Fibroblast of upper back skin (primary cell): ENCODE results near the gene THAP11.
"Not testable (repeated sequence)": the region's sequence is repeated elsewhere in the genome, so short reads cannot be mapped to it uniquely, and the experiment has no call there.

Experiments used
- DNase-seq: peaks from one replicate; pipeline ENCODE4 v3.0.0-alpha.2; 2013

Gene THAP11

DNA sequence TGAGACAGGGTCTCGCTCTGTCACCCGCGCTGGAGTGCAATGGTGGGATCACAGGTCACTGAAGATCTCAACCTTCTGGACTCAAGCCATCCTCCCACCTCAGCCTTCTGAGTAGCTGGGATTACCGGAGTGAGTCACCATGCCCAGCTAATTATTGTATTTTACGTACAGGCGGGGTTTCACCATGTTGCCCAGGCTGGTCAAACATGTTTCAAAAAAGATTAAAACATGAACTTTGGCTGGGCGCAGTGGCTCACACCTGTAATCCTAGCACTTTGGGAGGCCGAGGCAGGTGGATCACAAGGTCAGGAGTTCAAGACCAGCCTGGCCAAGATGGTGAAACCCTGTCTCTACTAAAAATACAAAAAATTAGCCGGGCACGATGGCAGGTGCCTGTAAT is 4.9 kb upstream of the THAP11 start:
- not testable (repeated sequence) for DNase-seq

DNA sequence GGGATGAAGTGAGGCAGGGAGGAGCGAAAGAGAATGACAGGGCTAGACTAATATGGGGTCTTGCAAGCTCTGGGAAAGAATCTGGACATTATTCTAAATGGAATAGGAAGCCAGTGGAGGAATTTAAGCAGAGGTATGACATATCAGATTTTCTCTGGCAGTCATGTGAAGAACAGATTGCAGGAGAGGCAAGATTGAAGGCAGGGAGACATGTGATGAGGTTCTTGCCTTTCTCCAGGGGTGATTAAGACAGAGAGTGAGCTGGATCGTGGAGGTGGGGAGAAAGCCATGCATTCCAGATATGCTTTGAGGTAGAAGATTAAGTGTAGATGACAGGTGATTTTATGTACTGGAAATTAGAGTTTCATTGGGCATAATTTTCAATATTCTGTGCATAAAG is 4.3 kb upstream of the THAP11 start:
- no peak for DNase-seq

DNA sequence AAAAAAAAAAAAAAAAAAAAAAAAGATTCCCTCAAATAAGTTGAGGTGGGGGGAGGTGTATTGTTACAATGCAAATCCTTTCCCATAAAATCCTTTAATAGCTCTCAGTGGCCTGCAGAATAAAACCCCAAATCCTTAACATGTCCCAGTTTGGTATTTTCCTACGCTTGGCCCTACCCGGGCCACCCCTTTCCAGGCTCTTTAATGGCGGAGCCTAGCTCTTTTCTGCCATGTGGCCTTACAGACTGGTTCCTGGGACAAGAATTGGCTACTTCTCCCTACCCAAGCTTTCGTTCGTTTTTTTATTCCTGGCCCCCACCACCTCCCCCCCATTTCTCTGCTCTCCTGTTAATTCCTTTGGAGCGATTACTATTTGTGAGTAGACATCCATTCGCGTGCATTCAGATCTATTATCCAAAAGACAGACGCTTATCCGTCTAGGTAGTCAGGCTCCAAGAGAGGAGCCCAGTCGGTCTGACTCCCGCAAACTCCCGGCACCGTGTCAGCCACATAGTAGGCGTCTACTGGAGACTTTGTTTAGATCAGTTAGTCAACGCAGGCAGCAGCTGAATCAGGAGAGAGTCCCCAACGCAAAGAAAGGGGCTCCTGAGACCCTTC is 813 bp upstream of the THAP11 start:
- no peak for DNase-seq

DNA sequence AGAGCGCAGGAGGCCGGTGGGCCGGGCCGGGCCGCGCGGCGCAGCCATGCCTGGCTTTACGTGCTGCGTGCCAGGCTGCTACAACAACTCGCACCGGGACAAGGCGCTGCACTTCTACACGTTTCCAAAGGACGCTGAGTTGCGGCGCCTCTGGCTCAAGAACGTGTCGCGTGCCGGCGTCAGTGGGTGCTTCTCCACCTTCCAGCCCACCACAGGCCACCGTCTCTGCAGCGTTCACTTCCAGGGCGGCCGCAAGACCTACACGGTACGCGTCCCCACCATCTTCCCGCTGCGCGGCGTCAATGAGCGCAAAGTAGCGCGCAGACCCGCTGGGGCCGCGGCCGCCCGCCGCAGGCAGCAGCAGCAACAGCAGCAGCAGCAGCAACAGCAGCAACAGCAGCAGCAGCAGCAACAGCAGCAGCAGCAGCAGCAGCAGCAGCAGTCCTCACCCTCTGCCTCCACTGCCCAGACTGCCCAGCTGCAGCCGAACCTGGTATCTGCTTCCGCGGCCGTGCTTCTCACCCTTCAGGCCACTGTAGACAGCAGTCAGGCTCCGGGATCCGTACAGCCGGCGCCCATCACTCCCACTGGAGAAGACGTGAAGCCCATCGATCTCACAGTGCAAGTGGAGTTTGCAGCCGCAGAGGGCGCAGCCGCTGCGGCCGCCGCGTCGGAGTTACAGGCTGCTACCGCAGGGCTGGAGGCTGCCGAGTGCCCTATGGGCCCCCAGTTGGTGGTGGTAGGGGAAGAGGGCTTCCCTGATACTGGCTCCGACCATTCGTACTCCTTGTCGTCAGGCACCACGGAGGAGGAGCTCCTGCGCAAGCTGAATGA is 606 bp downstream of the THAP11 start:
- peak; percentile 40 for DNase-seq

DNA sequence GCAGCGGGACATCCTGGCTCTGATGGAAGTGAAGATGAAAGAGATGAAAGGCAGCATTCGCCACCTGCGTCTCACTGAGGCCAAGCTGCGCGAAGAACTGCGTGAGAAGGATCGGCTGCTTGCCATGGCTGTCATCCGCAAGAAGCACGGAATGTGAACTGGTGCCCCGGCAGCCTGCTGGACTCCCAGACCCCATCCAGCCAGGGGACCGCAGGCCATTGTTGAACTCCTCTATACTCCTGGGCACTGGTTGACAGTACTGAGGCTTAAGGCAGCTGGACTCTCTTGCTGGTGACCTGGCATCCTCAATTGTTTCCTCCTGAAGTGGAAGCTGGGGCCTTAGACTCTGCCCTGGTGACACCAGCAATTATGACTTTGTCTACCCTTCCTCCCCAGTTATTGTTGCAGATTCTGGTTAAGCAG is 1.2 kb downstream of the THAP11 start:
- DNase-seq: no peak

DNA sequence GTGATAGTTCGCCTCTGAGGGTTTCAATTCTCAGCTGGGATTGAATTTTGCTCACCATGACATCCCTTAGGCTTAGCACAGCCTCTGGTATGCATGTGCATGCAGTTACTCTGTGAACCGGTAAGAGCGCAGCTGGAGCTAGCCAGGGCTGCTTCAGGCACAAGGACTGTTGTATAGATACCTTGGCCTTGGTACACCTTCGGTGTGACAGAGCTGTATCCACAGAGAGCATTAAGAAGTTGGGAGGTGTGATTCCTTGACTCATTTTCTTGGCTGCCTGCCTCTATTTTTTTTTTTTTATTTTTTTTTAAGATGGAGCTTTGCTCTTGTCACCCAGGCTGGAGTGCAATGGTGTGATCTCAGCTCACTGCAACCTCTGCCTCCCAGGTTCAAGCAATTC is 2.4 kb downstream of the THAP11 start:
- DNase-seq: peak; percentile 29

DNA sequence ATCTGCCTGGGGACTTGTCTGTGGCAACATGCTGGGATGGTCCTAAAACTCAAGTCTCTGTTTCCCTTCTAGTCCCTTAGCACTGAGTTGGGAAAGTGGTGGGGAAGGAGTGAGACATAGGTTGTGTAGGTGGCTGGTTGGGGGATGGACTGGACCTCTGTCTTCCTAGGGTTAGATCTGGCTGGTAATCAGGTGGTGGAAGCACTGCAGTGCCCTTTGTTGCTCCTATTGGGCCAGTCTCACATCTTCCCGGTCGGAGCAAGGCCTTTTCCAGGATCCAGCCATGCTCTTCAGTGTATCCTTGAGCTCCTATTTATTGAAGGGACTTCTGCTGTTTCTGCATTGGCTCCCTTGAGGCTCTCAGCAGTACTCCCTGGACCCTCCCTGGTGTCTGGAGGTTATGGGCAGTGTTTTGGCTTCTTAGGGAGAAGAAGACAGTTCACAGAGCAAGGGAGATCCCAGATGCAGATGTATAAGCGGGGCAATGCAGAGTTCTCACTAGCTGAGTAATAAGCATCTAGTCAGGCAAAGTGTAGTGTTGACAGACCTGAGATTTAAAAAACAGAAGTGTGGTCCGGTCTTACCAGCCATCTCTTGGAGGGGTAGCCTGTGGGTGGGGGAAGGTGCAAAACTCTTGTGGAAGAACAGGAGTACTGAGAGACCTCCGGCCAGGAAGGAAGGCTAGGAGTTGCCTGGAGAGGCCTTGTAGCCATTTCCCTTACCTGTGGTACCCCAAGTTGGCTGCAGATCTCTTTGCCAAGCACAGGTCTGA is 3.4 kb downstream of the THAP11 start:
- DNase-seq: no peak

DNA sequence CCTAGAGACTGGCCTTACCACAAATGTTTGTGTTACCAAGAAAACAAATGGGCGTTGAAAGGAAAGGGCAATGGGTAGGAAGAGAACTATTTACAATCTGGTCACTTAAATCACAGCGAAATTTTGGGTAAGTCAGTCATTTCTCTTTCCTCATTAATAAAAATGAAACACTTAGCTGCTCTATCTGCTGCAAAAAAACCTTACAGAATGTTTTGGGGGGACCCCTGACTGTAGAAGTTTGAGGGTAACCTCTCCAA is 3.9 kb downstream of the THAP11 start:
- DNase-seq: no peak

DNA sequence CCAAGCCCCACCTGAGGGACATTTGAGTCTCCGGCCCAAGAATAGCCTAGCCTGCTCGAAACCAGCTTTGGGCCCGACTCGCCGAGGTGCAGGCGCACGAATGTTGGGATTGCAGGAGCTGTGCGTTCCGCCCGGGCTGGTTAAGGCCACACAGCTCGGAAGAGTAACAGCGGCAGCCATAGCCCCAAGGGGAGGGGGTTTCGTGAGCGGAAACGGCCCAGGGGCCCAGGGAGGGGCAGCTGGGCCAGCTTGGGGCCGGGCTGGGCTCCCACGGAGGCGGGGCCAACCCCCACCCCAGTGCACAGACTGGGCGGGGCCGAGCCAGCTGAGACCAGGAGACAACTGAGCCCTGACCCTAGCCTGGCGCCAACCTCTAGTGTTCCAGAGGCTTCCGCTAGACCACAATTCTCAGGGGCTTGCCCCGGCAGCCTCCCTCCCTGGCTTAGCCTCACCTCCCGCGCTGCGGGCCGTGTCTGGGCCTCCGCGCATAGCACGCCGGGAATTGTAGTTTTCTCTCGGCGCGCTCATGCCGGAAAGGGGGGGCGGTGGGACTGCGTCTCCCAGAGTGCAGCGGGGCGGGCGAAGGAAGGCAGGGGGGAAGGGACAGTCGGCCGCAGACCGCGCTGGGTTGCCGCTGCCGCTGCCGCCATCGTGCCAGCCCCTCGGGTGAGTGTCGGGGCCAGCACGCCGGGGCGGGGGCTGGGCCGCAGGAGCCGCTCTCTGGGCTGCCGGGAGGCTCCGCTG is 4.4 kb downstream of the THAP11 start, which contains the start of gene NUTF2:
NUTF2 (plus strand) TSS at position 614 of the 744 bp plus-strand sequence. CDS start 18,198 bp downstream, outside the sequence.
- peak; percentile 93 for DNase-seq

DNA sequence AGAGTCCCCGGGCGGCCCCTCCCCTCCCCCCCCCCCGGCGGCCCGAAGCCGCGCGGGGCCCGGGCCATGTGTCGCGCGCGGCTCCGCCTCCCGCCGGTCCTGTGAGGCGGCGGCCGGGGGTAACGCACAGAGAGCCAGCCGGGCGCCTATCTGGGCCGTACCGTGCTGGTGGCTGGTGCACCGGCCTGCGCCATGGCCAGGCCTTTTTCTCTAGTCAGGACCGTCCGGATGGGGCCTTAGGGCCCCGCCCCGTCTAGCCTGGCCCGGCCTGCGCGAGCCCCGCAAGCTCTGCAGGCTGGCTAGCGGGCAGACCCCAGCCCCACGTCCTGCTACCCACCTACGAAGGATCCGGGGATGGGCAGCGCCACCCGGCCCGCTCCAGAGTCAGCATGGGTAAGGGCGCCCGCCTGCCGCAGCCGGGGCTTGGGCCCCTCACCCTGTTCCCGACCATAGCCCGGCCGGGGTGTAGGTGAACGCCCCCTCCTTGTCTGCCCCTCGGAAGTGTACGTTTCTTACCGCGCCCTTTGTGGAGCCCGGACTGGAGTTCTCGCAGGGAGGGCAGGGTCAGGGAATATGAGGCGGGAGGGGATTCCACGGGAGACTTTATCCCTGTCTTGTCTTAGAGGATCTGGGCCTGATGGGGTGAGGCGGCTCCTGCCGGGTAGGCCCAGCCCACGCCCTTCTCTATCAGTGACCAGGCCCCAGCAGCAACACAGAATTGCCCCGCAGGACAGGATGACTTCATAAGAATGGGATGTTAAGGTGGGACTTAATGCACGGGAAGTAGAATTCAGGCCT is 5.1 kb downstream of the THAP11 start, which contains the start of gene CENPT:
CENPT (minus strand) TSS at position 630 of the 798 bp plus-strand sequence. CDS start 13,834 bp downstream, outside the sequence.
- peak; percentile 54 for DNase-seq

DNA sequence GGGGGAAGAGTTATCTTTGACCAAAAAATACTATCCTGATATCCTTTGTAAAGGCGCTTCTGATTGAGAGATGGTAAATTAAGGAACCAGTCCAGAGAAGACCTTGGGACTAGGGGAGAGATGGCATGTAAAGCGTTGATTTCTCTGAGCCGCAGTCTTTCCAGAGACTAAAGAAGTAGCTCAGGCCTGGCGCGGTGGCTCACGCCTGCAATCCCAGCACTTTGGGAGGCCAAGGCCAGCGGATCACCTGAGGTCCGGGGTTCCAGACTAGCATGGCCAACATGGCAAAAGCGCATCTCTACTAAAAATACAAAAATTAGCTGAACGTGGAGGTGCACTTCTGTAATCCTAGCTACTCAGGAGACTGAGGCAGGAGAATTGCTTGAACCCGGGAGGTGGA is 6.0 kb downstream of the THAP11 start:
- no peak for DNase-seq

DNA sequence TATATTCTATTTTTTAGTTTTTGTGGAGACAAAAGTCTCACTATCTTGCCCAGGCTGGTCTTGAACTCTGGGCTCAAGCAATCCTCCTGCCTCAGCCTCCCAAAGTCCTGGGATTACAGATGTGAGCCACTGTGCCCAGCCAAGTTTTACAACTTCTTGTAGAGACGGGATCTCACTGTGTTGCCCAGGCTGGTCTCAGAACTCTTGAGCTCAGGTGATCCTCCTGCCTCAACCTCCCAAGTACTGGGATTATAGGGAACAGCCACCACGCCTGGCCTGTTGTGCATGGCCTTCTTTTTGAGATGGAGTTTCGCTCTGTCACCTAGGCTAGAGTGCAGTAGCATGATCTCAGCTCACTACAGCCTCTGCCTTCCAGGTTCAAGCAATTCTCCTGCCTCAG is 11.6 kb downstream of the THAP11 start:
- DNase-seq: no peak

DNA sequence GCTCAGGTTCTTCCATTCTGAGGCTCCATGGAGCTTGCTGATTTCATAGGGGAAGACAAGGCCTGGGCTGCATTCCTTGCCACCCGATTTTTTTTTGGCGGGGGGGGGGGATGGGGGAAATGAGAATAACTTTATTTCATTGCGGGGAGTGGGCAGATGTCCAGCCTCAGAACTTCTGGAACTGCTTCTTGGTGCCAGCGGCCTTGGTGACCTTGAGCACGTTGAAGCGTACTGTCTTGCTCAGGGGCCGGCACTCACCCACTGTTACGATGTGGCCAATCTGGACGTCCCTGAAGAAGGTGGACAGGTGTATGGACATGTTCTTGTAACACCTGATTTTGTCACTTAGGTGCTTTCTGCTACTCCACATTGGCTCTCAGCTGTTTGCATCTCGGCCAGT is 13.7 kb downstream of the THAP11 start:
- no peak for DNase-seq

DNA sequence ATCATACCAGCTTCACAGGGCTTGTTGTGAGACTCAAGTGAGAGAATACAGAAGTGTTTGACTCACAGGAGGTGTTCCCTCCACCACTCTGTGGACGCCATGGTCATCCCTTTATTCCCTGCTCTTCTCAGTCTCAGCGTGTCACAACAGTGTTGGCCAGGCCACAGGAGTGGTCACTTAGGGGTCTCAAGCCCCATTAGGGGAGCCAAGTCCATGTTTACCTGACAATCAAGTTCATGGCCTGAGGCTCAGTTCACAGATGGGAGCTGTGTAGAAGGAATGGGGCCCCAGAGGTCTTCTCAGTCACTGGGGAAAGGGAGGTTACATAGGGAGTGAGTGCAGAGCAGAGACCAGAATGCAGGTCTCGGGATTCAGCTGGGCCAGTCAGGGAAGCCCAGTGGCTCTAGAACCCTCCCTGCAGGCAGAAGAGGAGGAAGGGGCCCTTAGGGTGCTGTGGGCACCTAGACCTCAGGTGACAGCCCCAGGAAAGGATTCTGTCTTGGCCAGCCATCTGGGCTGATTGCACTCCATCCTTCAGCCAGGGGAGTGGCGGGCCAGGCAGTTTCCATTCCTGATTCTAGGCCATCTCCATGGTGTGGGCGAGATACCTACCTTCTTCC is 14.9 kb downstream of the THAP11 start:
- no peak for DNase-seq

DNA sequence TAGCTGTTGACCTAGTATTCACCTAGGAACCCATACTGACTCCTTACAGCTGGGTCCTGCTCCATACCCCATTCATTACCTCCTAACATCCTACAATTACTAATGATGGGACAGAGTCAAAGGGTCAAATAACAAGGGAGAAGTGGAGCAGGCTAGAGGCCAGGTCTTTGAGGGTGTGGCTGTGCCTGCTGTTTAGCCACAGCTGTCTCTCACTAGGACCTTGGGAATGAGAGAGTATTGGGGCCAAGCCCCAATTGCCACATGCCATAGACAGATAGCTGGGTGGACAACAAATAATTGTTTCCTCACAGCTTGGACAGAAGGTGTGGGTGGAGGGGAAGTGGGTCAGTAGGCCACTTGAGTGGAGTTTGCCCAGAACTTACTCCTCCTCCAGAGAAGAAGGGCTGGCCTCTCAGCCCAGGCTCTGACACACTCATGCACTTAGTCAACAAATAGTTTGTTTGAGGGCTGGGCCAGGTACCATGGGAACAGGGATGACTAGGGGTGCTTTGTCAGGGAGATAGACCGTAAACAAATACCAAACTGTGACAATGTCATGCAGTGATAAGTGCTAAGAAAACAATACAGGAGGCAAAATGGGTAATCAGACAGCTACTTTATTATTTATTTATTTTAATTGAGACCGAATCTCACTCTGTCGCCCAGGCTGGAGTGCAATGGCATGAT is 15.6 kb downstream of the THAP11 start:
- DNase-seq: peak; percentile 49

DNA sequence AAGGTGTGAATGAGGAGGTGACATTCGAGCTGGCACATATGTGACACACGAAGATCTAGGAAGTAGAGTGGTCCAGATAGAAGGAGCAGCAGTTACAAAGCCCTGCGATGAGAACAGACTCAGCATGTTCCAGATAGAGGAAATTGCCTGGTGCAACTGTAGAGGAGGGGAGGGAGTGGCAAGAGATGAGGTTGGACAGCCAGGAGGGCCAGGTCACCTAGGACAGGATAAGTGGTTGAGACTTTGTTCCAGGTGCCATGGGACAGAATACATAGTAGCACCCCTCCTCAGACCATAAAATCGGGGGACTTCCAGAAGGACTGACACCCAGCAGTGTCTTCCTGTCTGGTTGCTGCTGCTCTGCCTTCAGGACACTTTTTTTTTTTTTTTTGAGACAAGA is 16.4 kb downstream of the THAP11 start:
- no peak for DNase-seq

DNA sequence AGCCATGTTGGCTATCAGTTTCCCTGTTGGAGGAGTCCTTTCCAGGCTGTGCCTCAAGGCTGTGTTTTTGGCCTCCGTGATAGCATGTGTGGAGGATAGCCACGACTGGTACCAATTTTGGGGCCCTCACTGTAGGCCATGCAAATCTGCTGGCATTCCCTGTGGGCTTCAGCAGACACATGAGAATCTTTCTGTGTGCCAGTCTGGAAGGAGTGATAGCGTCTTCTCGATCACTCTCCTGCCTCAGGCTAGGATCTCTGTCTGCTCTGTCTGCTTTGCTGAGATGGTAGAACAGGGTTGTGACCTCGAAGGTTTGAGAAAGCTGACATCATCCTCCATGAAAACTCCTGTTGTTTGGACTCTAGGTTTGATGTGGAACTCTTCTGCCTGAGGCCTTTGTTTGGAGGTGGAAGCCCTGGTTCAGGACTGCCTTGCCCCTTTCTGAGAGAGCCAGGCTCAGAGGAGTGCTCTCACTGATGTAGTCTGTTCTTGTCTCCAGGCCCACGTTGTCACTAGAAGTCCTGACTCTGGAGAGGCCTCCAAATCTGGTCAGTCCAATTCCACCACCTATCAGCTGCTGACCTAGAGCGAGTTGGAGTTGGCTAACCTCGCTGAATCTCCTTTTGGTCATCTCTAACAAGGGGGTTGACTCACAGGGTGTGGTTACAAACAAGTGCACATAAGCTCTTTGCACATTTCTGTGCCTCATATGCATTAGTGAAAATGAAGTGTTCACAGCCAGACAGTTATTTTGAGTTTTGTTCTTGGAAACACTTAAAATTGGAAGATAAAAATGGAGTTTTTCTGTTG is 18.7 kb downstream of the THAP11 start:
- no peak for DNase-seq

DNA sequence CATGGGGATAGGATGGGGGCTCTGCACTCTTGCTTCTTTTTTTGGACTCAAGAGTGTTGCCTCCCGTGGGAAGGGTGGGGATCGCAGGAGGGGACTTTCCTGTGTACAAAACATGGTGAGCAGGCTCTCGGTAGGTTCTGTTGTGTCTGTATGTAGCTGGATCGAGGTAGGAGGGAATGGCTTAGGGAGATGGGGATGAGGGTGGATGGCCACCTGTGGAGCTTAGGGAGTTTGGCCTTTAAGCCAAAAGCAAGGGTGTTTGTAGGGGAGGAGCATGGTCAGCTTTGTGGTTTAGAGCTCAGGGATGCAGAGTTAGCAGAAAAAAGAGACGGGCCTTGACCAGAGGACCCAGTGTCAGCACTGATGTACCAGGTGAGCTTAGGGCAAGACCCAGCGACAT is 19.8 kb downstream of the THAP11 start:
- DNase-seq: no peak

DNA sequence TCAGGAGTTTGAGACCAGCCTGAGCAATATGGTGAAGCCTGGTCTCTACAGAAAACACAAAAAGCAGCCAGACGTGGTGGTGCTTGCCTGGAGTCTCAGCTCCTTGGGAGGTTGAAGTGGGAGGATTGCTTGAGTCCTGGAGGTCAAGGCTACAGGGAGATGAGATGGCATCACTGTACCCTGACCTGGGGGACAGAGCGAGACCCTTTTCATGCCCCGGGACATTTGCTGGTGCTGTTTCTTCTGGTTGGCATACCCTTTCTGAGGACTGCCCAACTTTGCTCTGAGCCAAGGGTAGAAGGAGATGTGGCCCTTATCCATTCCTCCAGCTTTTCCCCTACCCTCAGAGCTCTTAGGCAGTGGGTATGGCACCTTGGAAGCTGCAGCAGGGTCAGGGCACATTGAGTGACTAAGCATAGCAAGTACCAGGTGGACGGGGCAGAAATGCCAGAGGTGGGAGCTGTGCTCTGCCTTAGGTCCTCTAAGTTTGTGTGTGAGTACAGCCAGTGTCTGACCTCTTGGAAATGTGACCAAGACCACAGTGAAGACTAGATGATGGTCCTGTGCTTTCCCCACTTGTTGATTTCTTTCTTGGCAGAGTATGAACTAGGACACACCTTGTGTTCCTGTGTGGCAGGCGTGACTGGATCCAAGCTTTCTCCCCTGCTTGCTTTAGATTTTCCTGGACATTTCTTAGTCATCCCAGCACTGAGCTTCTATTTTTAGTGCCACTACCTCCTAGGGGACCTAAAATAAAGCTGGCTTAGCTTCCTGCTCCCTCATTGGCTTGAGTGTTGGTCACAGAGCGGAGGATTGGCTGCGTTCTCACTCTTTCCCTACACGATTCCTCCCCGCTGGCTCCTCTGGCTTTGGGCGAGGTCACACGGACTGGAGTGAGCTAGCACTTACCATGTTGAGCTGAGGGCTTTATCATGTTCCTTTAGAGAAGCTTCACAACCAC is 20.8 kb downstream of the THAP11 start:
- peak; percentile 57 for DNase-seq
